Ureter (tissue), 1 donor: ENCODE results near the gene RNF115. TPM values are rescaled to one million over a fixed set of nuclear protein-coding genes. Genes with fewer than 3 reads are reported as not detected.

ENCODE experiments used
- DNase-seq: peaks from one replicate; pipeline ENCODE4 v3.0.0-alpha.2; 2020; ENCODE audit warnings: low spot score
- total RNA-seq: library from RNA; stranded (reverse); gene quantifications from one replicate; pipeline ENCODE4 v1.2.4, GENCODE V29; 2023
- donor health status: DM: yes; HTN: yes; CAD: no.

Gene RNF115
- total RNA-seq, 1 donor from 2014 or later = 28.3 TPM

GRCh38 chr1:145701306-145701862, 122.5 kb downstream of the RNF115 start:
- no peak for DNase-seq

- no peak for DNase-seq
Measured at GRCh38 chr1:145696630-145696960, 127.3 kb downstream of the RNF115 start.

- no peak for DNase-seq
Measured at GRCh38 chr1:145695821-145696629, 127.9 kb downstream of the RNF115 start.

- no peak for DNase-seq
Measured at GRCh38 chr1:145692785-145693443, 131.0 kb downstream of the RNF115 start.

GRCh38 chr1:145690587-145691558, 133.0 kb downstream of the RNF115 start:
- no peak for DNase-seq

- DNase-seq = no peak
Measured at GRCh38 chr1:145689922-145690321, 134.0 kb downstream of the RNF115 start.

GRCh38 chr1:145688924-145689323, 135.0 kb downstream of the RNF115 start:
- DNase-seq = no peak

Other genes starting within 250 kb of the RNF115 start
- 25.4 TPM for gene GPR89A, start 216.1 kb downstream of the RNF115 start, total RNA-seq
- gene PDZK1, start 116.7 kb downstream of the RNF115 start, total RNA-seq = 0.23 TPM
- gene CD160, start 104.6 kb downstream of the RNF115 start, total RNA-seq = not detected
- gene POLR3C, start 105 bp upstream of the RNF115 start, total RNA-seq = 38.1 TPM
- gene NUDT17, start 21.5 kb upstream of the RNF115 start, total RNA-seq = 6.7 TPM
- gene PIAS3, start 35.0 kb upstream of the RNF115 start, total RNA-seq = 70.4 TPM
- 4.2 TPM for gene ANKRD35, start 61.8 kb upstream of the RNF115 start, total RNA-seq
- 19.2 TPM for gene ITGA10, start 86.0 kb upstream of the RNF115 start, total RNA-seq
- gene PEX11B, start 94.6 kb upstream of the RNF115 start, total RNA-seq = 44.2 TPM
- 141 TPM for gene RBM8A, start 103.4 kb upstream of the RNF115 start, total RNA-seq
- gene LIX1L, start 133.9 kb upstream of the RNF115 start, total RNA-seq = 24.7 TPM
- gene ANKRD34A, start 140.5 kb upstream of the RNF115 start, total RNA-seq = 0.47 TPM
- 21.0 TPM for gene POLR3GL, start 140.6 kb upstream of the RNF115 start, total RNA-seq
- 744 TPM for gene TXNIP, start 172.5 kb upstream of the RNF115 start, total RNA-seq
- gene HJV, start 197.6 kb upstream of the RNF115 start, total RNA-seq = not detected